Upper lobe of right lung (tissue), 1 donor: Measurements from ENCODE around the gene SYNGR3. TPM values are rescaled to one million over a fixed set of nuclear protein-coding genes. Genes with fewer than 3 reads are reported as not detected.

Source experiments
- ATAC-seq: fragments of 200-7000 bp; cut with Tn5 transposase; one replicate; pipeline ENCODE4 v1.9.1; 2020; ENCODE audit warnings: mild to moderate bottlenecking, moderate library complexity
- DNase-seq: peaks from one replicate; pipeline ENCODE4 v3.0.0-alpha.2; 2020
- H3K27ac ChIP-seq: fragments of 200-600 bp; one replicate; pipeline ENCODE4 v1.8.0; 2022
- H3K27me3 ChIP-seq: fragments of 200-600 bp; one replicate; pipeline ENCODE4 v1.8.0; 2022; ENCODE audit warnings: mild to moderate bottlenecking
- H3K36me3 ChIP-seq: fragments of 200-600 bp; one replicate; pipeline ENCODE4 v1.8.0; 2022
- H3K4me1 ChIP-seq: fragments of 200-600 bp; one replicate; pipeline ENCODE4 v1.8.0; 2022
- H3K4me3 ChIP-seq: fragments of 200-600 bp; one replicate; pipeline ENCODE4 v1.8.0; 2022; ENCODE audit warnings: mild to moderate bottlenecking
- H3K9me3 ChIP-seq: fragments of 200-600 bp; one replicate; pipeline ENCODE4 v1.8.0; 2022
- CTCF ChIP-seq: fragments of 200-600 bp; IDR thresholded peaks from one replicate; pipeline ENCODE4 v1.8.0; 2022; ENCODE audit warnings: antibody characterized with exemption
- intact Hi-C: fragments of 100-400 bp; cut with DNase I; formaldehyde crosslinking; loops from one replicate; pipeline ENCODE4 v1.11.0; 2022
- total RNA-seq: library from RNA; stranded (reverse); fragmentation: NEBNext Ultra II Directional; extraction: Animal tissue kit (Norgen Biotek cat#: 25700); gene quantifications from one replicate; pipeline ENCODE4 v1.2.1, GENCODE V29; 2021
- donor health status: DM: no; HTN: yes; CAD: no; lungs with severe emphysema.

Gene SYNGR3
- total RNA-seq, 1 donor from 2014 or later = 0.61 TPM

- Histone ChIP-seq H3K4me3 (peak overlapping the region; percentile 75), H3K27ac (peak overlapping the region; percentile 98), H3K4me1 (peaks cover 26% of the 10 kb centered on the region), H3K36me3 (peaks cover 27% of the 10 kb centered on the region), H3K9me3 (no peaks in the 10 kb centered on the region), H3K27me3 (no peaks in the 10 kb centered on the region)
- intact Hi-C loops = no loop called here
- ATAC-seq (peak; percentile 0), DNase-seq (no peak)
- TF ChIP-seq CTCF = peak; percentile 8
Measured at GRCh38 chr16:1963806-1964505, 25.8 kb upstream of the SYNGR3 start.

- H3K27ac ChIP-seq = peak within 1 kb of the TSS; percentile 98
- H3K27me3 ChIP-seq = no peaks in the 10 kb centered on the region
- DNase-seq = peak; percentile 100
- H3K4me1 ChIP-seq = peaks cover 24% of the 10 kb centered on the region
- peaks cover 27% of the 10 kb centered on the region for H3K36me3 ChIP-seq
- intact Hi-C loops = no loop called here
- no peaks in the 10 kb centered on the region for H3K9me3 ChIP-seq
- ATAC-seq = peak; percentile 97
- no peak for TF ChIP-seq CTCF
- peak within 1 kb of the TSS; percentile 75 for H3K4me3 ChIP-seq
Measured at GRCh38 chr16:1964506-1965395, 25.0 kb upstream of the SYNGR3 start, which contains the start of gene RPS2. Gene RPS2 (minus strand): TSS chr16:1964826. CDS start chr16:1964625, 201 bp downstream.

GRCh38 chr16:1965396-1966001, 24.3 kb upstream of the SYNGR3 start:
- H3K4me3 ChIP-seq = peak overlapping the region; percentile 75
- TF ChIP-seq CTCF = no peak

GRCh38 chr16:1966460-1966859, 23.3 kb upstream of the SYNGR3 start, which contains the start of gene RNF151:
Gene RNF151 (plus strand): TSS chr16:1966856. CDS start chr16:1966882, 26 bp downstream.
- Histone ChIP-seq H3K36me3 (peaks cover 16% of the 10 kb centered on the region), H3K27ac (peak within 1 kb of the TSS; percentile 98), H3K9me3 (no peaks in the 10 kb centered on the region), H3K27me3 (no peaks in the 10 kb centered on the region), H3K4me1 (peaks cover 19% of the 10 kb centered on the region), H3K4me3 (peak within 1 kb of the TSS; percentile 75)
- DNase-seq (no peak), ATAC-seq (no peak)
- TF ChIP-seq CTCF = no peak
- intact Hi-C loops = no loop called here

More at GRCh38 chr16:1965396-1966001, 24.3 kb upstream of the SYNGR3 start:
- DNase-seq (peak; percentile 60), ATAC-seq (no peak)
- peaks cover 26% of the 10 kb centered on the region for H3K36me3 ChIP-seq
- intact Hi-C loops = no loop called here
- peak overlapping the region; percentile 98 for H3K27ac ChIP-seq
- peaks cover 21% of the 10 kb centered on the region for H3K4me1 ChIP-seq
- H3K9me3 ChIP-seq = no peaks in the 10 kb centered on the region
- H3K27me3 ChIP-seq = no peaks in the 10 kb centered on the region

GRCh38 chr16:1968146-1968953, 21.4 kb upstream of the SYNGR3 start:
- Histone ChIP-seq H3K9me3 (no peaks in the 10 kb centered on the region), H3K27ac (no peak overlapping the region), H3K36me3 (no peaks in the 10 kb centered on the region), H3K4me1 (peaks cover 25% of the 10 kb centered on the region), H3K4me3 (no peak overlapping the region), H3K27me3 (no peaks in the 10 kb centered on the region)
- ATAC-seq = no peak
- TF ChIP-seq CTCF = no peak
- intact Hi-C loops = no loop called here
- DNase-seq = no peak
